ENCODE data around the gene IRGQ.

GRCh38 chr19:43625918-43626579, 30.1 kb upstream of the IRGQ start:
- TF ChIP-seq EP300 (IDR thresholded peaks at IDR 0.05) (no peak), CTCF (IDR thresholded peaks at IDR 0.05) (no peak), POLR2A (IDR thresholded peaks at IDR 0.05) (no peak)

Measured in stomach (tissue), 4 donors.